Activated CD4-positive, alpha-beta T cell treated with anti-CD3 and anti-CD28 coated beads, Interleukin-2, Interleukin-6, amounts not matched to agents 100 ng/mL and 50 ng/mL, durations not matched to agents 16 hours and 8 hours (primary cell): ENCODE results near the gene DCAF8.

ENCODE experiments used
- DNase-seq: peaks from one replicate; pipeline ENCODE4 v3.0.0-alpha.2; 2020

The DCAF8 gene

GRCh38 chr1:160197231-160197630 lies 65.1 kb downstream of the DCAF8 start:
- DNase-seq = no peak

- no peak for DNase-seq
These were observed 66.2 kb downstream of the DCAF8 start for GRCh38 chr1:160196143-160196542.

GRCh38 chr1:160194737-160195059 lies 67.7 kb downstream of the DCAF8 start:
- DNase-seq = no peak

GRCh38 chr1:160193832-160194736 lies 68.3 kb downstream of the DCAF8 start:
- no peak for DNase-seq

GRCh38 chr1:160193091-160193819 lies 69.1 kb downstream of the DCAF8 start:
- peak; percentile 87 for DNase-seq

- DNase-seq = no peak
These were observed 70.1 kb downstream of the DCAF8 start for GRCh38 chr1:160192234-160192633.

GRCh38 chr1:160191756-160192155 lies 70.6 kb downstream of the DCAF8 start:
- no peak for DNase-seq

GRCh38 chr1:160189649-160190625 lies 72.4 kb downstream of the DCAF8 start, which contains the start of gene CASQ1:
TSS of gene CASQ1 (plus strand) at chr1:160190575. CDS start at chr1:160190752, 177 bp downstream.
- DNase-seq = no peak

- DNase-seq = no peak
These were observed 74.0 kb downstream of the DCAF8 start for GRCh38 chr1:160188341-160188740.

- no peak for DNase-seq
These were observed 74.9 kb downstream of the DCAF8 start for GRCh38 chr1:160187407-160187806.

GRCh38 chr1:160186729-160187128 lies 75.6 kb downstream of the DCAF8 start:
- no peak for DNase-seq

- no peak for DNase-seq
These were observed 76.1 kb downstream of the DCAF8 start for GRCh38 chr1:160186246-160186645.

- no peak for DNase-seq
These were observed 83.0 kb downstream of the DCAF8 start for GRCh38 chr1:160179336-160179735.

- no peak for DNase-seq
These were observed 83.6 kb downstream of the DCAF8 start for GRCh38 chr1:160178731-160179130.

GRCh38 chr1:160177667-160178066 lies 84.7 kb downstream of the DCAF8 start:
- no peak for DNase-seq

- DNase-seq = no peak
These were observed 85.1 kb downstream of the DCAF8 start for GRCh38 chr1:160177231-160177630.

- DNase-seq = no peak
These were observed 90.4 kb downstream of the DCAF8 start for GRCh38 chr1:160171980-160172379.

- no peak for DNase-seq
These were observed 91.0 kb downstream of the DCAF8 start for GRCh38 chr1:160171354-160171753.

- peak; percentile 49 for DNase-seq
These were observed 92.6 kb downstream of the DCAF8 start for GRCh38 chr1:160169553-160170399.

GRCh38 chr1:160168609-160169369 lies 93.6 kb downstream of the DCAF8 start:
- no peak for DNase-seq

- DNase-seq = no peak
These were observed 94.3 kb downstream of the DCAF8 start for GRCh38 chr1:160168016-160168415.
